Lower leg skin (tissue), 4 donors: ENCODE data around the gene KPNB1. TPM values are rescaled to one million over a fixed set of nuclear protein-coding genes. Genes with fewer than 3 reads are reported as not detected.

Experiments used
- DNase-seq, 2 donors: peaks; one replicate each; pipeline ENCODE4 v3.0.0-alpha.2; 2019; ENCODE audit warnings: low spot score in 2 of 2
- H3K4me3 ChIP-seq: fragments of 200-600 bp; sonication (generic); 2 replicates; pipeline ENCODE4 v1.5.1; 2017; ENCODE audit warnings: mild to moderate bottlenecking, low read depth; ENCODE audit not compliant: poor library complexity, severe bottlenecking
- POLR2A ChIP-seq, 2 donors: fragments of 450-650 bp; IDR thresholded peaks; one replicate each; pipeline ENCODE4 v1.6.1; 2016 to 2017; ENCODE audit warnings: antibody characterized with exemption in 2 of 2, mild to moderate bottlenecking in 1 of 2, moderate library complexity in 1 of 2
- WGBS, 2 donors: methylation state at CpG; one replicate each; pipeline ENCODE4 v1.1.5; 2018; 5-methylcytosine and 5-hydroxymethylcytosine counted together
- intact Hi-C: fragments of 100-400 bp; cut with DNase I; formaldehyde crosslinking; loops from one replicate; pipeline ENCODE4 v1.15.0; 2023; ENCODE audit warnings: low total_unique reads
- total RNA-seq, 4 donors: library from RNA; depleted of rRNA; stranded (reverse); fragments of >200 nt; gene quantifications; one replicate each; pipeline ENCODE4 v1.1.0, GENCODE V29; 2016
- TF ChIP-seq, protein P1 (sequence below), 3 donors: fragments of 450-650 bp; IDR thresholded peaks; one replicate each; pipeline ENCODE4 v1.5.1; 2016; ENCODE audit warnings: antibody characterized with exemption in 3 of 3, mild to moderate bottlenecking in 3 of 3, moderate library complexity in 2 of 3

Gene KPNB1
- total RNA-seq, 4 donors from 2014 or later, result 114 to 189 (median 124) TPM

DNA sequence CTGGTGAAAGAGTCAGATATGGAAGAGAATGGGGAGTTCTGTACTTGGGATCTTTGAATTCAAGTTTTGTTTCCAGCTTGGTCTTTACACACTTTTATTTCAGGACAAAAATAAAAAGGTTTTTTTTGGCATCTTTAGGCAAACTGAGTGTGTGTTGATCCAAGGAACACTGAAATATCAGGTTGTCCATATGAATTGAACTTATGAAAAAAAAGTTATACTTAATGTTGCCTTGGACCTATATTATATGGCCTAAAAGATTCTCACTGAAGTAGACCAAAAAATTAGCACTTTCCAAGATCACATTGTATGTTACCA, 14.9 kb downstream of the KPNB1 start:
- no peak for DNase-seq
- intact Hi-C loops, result no loop called here
- no peak overlapping the region for H3K4me3 ChIP-seq
- TF ChIP-seq, protein P1, sequence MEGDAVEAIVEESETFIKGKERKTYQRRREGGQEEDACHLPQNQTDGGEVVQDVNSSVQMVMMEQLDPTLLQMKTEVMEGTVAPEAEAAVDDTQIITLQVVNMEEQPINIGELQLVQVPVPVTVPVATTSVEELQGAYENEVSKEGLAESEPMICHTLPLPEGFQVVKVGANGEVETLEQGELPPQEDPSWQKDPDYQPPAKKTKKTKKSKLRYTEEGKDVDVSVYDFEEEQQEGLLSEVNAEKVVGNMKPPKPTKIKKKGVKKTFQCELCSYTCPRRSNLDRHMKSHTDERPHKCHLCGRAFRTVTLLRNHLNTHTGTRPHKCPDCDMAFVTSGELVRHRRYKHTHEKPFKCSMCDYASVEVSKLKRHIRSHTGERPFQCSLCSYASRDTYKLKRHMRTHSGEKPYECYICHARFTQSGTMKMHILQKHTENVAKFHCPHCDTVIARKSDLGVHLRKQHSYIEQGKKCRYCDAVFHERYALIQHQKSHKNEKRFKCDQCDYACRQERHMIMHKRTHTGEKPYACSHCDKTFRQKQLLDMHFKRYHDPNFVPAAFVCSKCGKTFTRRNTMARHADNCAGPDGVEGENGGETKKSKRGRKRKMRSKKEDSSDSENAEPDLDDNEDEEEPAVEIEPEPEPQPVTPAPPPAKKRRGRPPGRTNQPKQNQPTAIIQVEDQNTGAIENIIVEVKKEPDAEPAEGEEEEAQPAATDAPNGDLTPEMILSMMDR (IDR thresholded peaks at IDR 0.05), result no peak
- no peak for TF ChIP-seq POLR2A (IDR thresholded peaks at IDR 0.05)

DNA sequence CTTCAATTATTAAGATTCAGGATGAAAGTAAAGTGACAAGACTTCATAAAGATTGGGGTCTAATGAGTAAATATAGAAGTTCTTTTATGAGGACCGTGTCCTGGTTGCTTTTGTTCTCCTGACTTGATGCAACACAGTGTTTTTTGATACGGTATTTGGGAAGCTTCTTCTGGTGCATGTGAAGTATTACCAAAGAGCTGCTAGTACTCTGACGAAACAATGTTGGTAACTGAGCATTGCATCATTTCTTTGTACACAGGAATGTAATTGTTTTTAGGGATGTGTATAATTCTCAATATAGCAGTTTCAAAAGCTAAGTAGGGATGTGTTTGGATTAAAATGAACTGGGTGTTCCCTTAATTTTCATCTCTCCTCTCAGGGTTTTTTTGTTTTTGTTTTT, 15.9 kb downstream of the KPNB1 start:
- TF ChIP-seq, protein P1 (IDR thresholded peaks at IDR 0.05), result no peak
- TF ChIP-seq POLR2A (IDR thresholded peaks at IDR 0.05), result no peak
- intact Hi-C loops, result no loop called here
- WGBS, 2 donors, result 68 to 71% methylated on average over 3 of the region's 3 CpGs
- H3K4me3 ChIP-seq, result no peak overlapping the region
- DNase-seq, result no peak

DNA sequence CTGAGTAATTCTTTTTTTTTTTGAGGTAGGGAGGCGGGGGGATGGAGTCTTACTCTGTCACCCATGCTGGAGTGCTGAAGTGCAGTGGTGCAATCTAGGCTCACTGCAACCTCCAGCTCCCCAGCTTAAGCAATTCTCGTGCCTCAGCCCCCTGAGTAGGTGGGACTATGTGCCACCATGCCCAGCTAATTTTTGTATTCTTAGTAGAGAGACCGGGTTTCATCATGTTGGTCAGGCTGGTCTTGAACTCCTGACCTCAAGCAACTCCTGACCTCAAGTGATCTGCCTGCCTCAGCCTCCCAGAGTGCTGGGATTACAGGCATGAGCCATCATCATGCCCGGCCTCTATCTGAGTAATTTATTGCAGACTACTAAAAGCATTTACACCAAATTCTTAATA, 19.4 kb downstream of the KPNB1 start:
- H3K4me3 ChIP-seq, result no peak overlapping the region
- intact Hi-C loops, result no loop called here
- no peak for DNase-seq
- TF ChIP-seq, protein P1 (IDR thresholded peaks at IDR 0.05), result no peak
- no peak for TF ChIP-seq POLR2A (IDR thresholded peaks at IDR 0.05)
- 84 to 92% methylated on average over 4 of the region's 4 CpGs for WGBS, 2 donors

DNA sequence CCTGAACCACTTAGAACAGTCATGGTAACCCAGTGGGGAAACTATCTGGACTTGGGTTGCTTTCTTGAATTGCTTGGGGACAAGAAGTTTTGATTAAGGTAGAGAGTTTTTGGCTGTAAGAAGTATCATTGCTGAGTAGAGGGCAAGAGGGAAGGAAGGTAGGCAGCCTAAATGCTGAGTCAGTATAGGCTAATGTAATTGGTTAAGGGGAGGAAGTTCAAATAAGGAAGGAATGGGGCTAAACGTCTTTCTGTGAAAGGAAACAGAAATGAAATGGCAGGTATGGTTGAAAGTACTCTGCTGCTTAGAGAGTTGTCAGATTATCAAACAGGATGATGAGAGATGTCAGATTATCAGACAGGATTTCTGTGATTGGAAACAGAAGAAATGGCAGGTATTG, 20.3 kb downstream of the KPNB1 start:
- 19 to 22% methylated on average over 1 of the region's 1 CpG for whole genome bisulfite sequencing, 2 donors
- H3K4me3 ChIP-seq, result no peak overlapping the region
- DNase-seq, result no peak
- intact Hi-C loops, result no loop called here
- no peak for TF ChIP-seq POLR2A (IDR thresholded peaks at IDR 0.05)
- TF ChIP-seq, protein P1 (IDR thresholded peaks at IDR 0.05), result no peak

DNA sequence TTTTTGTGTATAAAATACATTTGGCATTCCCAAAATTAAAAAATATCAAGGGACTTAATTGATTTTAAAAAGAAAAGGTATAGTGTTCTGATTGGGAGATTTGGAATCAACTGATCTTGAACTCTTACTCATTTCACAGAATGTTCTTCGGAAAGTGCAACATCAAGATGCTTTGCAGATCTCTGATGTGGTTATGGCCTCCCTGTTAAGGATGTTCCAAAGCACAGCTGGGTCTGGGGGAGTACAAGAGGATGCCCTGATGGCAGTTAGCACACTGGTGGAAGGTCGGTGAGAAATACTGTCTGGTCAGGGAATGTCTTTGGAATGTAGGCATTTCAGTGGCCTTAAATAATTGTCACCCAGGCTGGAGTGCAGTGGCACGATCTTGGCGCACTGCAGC, 24.8 kb downstream of the KPNB1 start:
- DNase-seq, result no peak
- 84 to 87% methylated on average over 4 of the region's 4 CpGs for WGBS, 2 donors
- TF ChIP-seq, protein P1 (IDR thresholded peaks at IDR 0.05), result no peak
- TF ChIP-seq POLR2A (IDR thresholded peaks at IDR 0.05), result no peak
- intact Hi-C loops, result no loop called here
- H3K4me3 ChIP-seq, result no peak overlapping the region

DNA sequence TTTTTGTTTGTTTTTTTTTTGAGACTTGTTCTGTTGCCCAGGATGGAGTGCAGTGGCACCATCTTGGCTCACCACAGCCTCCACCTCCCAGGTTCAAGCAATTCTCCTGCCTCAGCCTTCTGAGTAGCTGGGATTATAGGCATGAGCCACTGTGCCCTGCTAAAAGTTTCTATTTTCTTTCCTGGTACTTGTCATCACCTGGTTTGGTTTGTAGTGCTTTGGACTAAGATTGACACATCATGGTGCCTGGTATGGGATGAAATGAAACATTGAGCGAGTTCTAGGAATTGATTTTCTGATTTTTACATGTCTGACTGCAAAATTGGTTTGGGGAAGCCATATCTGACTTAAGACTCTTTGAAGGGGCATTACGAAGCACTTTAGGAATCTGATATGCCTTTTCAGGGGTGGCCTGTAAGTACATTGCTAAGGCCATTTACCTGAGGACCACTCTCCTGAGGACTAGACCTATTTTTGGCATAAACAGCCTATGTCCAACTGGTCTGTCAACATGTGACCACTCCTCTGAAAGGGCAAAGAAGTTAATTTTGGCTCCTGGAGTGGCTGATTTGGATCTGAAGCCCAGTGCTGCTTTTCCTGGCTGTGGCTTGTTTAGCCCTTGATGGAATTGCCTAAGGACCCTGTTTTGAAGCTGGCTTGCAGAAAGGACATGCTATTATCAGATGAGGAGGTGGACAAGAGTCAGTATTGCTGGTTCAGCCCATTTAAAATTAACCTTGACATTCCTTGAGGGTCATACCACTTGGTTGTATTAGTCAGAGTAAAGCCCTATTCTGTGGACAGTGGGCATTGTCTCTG, 25.9 kb downstream of the KPNB1 start:
- no peak overlapping the region for H3K4me3 ChIP-seq
- intact Hi-C loops, result no loop called here
- no peak for TF ChIP-seq POLR2A (IDR thresholded peaks at IDR 0.05)
- TF ChIP-seq, protein P1 (IDR thresholded peaks at IDR 0.05), result no peak
- 89 to 96% methylated on average over 2 of the region's 2 CpGs for WGBS, 2 donors
- DNase-seq, result no peak
